ENCODE measurements around the gene COX20.
"Not testable (repeated sequence)": the region's sequence is repeated elsewhere in the genome, so short reads cannot be mapped to it uniquely, and the experiment has no call there.

Gene COX20

DNA sequence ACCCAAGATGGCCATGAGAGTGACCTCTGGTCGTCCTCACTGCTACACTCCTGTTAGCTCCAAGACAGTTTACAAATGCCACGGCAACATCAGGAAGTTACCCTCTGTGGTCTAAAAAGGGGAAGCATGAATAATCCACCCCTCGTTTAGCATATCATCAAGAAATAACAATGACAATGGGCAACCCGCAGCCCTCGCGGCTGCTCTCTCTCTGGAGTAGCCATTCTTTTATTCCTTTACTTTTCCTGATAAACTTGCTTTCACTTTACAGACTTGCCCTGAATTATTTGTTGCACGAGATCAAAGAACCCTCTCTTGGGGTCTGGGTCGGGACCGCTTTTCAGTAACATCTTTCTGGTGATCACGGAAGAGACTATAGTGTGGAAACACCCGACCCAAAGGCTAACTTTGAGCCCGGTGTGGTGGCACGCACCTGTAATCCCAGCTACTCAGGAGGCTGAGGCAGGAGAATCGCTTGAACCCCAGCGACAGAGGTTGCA is 19.8 kb upstream of the COX20 start:
- no peaks in the 10 kb centered on the region for H3K27me3 ChIP-seq
- H4K20me1 ChIP-seq, result no peaks in the 10 kb centered on the region
- peak overlapping the region; percentile 8 to 68 (median 44); a peak in 17 of 22 replicates for H3K4me2 ChIP-seq
- TF ChIP-seq Cebpa-rat (IDR thresholded peaks at IDR 0.05), result no peak
- H3K36me3 ChIP-seq, result no peaks in the 10 kb centered on the region
- H3K4me1 ChIP-seq, result peaks cover 5 to 19% (median 11%) of the 10 kb centered on the region in 10 experiments; a peak in 16 of 20 replicates
- no peaks in the 10 kb centered on the region for H3K9me3 ChIP-seq (replicated peaks in 1 of 11)
- no peak overlapping the region for H3K4me3 ChIP-seq
- peak overlapping the region in 1 of 11 experiments; percentile 22; a peak in 2 of 22 replicates for H3K9ac ChIP-seq
- H3K27ac ChIP-seq, result peak overlapping the region in 6 of 11 experiments; percentile 1 to 62 (median 52); a peak in 9 of 22 replicates

DNA sequence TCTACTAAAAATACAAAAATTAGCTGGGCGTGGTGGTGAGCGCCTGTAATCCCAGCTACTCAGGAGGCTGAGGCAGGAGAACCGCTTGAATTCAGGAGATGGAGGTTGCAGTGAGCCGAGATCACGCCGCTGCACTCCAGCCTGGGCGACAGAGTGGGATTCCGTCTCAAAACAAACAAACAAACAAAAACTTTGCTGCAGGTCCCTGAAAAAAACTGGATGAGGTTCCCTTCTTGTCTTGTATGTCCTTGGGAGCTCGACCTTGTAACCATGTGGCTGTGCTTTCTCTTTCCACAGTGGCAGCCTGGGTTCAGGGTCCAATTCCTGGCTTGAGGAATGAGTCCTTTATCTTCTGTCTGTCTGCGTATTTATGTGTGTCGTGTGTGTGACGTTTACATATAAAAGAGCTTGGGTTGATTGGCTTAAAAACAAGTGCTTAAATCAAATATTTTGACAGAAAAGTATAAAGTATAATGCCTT is 18.0 kb upstream of the COX20 start:
- peaks cover 5 to 19% (median 11%) of the 10 kb centered on the region in 10 experiments; a peak in 16 of 20 replicates for H3K4me1 ChIP-seq
- H3K4me3 ChIP-seq, result no peak overlapping the region
- H3K27ac ChIP-seq, result no peak overlapping the region
- H3K9me3 ChIP-seq (replicated peaks in 1 of 11), result no peaks in the 10 kb centered on the region
- H3K27me3 ChIP-seq, result no peaks in the 10 kb centered on the region
- H3K4me2 ChIP-seq, result no peak overlapping the region
- H3K9ac ChIP-seq, result no peak overlapping the region
- no peaks in the 10 kb centered on the region for H4K20me1 ChIP-seq
- H3K36me3 ChIP-seq, result no peaks in the 10 kb centered on the region
- no peak for TF ChIP-seq Cebpa-rat (IDR thresholded peaks at IDR 0.05)

DNA sequence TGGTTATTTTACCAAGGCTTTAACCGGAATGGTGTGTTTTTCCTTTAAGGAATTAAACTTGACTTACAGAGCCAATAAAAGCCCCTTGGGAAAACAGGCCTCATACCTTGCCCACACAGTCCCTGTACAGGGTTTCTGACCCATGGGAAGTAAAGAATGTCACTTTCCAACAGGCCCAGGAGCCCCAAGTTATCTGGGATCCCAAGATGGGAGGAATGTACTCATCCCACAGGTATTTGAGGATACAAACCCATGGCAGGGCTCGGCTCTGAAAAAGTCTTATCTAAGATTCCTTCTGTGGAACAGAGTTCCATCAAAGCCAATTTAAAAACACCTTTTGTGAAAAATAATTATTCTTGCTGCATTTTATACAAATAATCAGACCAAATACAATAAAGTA is 15.3 kb upstream of the COX20 start:
- Histone ChIP-seq H4K20me1 (no peaks in the 10 kb centered on the region), H3K9ac (no peak overlapping the region), H3K9me3 (replicated peaks in 1 of 11) (no peaks in the 10 kb centered on the region), H3K27me3 (no peaks in the 10 kb centered on the region), H3K4me1 (peaks cover 3 to 14% (median 9%) of the 10 kb centered on the region in 10 experiments; a peak in 16 of 20 replicates), H3K4me2 (no peak overlapping the region), H3K4me3 (no peak overlapping the region), H3K27ac (no peak overlapping the region), H3K36me3 (no peaks in the 10 kb centered on the region)
- TF ChIP-seq Cebpa-rat (IDR thresholded peaks at IDR 0.05), result no peak

DNA sequence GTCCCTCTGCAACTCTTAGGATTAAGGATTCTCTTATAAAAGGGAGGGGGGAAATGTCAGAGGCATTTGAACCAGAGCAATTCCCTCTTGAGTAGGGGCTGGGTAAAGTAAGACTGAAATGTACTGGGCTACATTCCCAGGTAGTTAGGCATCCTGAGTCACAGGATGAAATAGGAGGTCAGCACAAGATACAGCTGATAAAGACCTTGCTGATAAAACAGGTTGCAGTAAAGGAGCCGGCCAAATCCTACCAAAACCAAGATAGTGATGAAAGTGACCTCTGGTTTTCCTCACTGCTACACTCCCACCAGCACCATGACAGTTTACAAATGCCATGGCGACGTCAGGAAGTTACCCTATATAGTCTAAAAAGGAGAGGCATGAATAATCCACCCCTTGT is 14.3 kb upstream of the COX20 start:
- peaks cover 0 to 4% (median 0%) of the 10 kb centered on the region in 10 experiments; a peak in 5 of 20 replicates for H3K4me1 ChIP-seq
- H4K20me1 ChIP-seq, result no peaks in the 10 kb centered on the region
- no peaks in the 10 kb centered on the region for H3K36me3 ChIP-seq
- no peaks in the 10 kb centered on the region for H3K9me3 ChIP-seq (replicated peaks in 1 of 11)
- H3K4me2 ChIP-seq, result no peak overlapping the region
- no peak overlapping the region for H3K9ac ChIP-seq
- H3K27me3 ChIP-seq, result no peaks in the 10 kb centered on the region
- H3K27ac ChIP-seq, result no peak overlapping the region
- no peak overlapping the region for H3K4me3 ChIP-seq
- no peak for TF ChIP-seq Cebpa-rat (IDR thresholded peaks at IDR 0.05)

DNA sequence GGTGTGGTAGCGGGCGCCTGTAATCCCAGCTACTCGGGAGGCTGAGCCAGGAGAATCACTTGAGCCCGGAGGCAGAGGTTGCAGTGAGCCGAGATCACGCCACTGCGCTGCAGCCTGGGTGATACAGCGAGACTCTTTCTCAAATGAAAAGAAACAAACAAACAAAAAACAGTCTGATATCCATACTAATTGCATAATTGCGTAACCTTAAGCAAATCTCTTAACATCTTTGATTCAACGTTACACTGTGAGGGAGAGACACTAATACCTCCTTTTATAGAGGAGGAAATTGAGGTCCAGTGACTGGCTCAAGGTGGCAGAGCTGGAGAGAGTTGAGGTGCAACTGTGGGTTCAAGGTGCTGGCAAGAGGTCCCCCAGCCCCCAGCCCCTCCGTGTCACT is 12.6 kb upstream of the COX20 start:
- H3K9ac ChIP-seq, result no peak overlapping the region
- no peaks in the 10 kb centered on the region for H3K4me1 ChIP-seq
- peak in 8 of 11 experiments; percentile 44 to 87 (median 51); a peak in 12 of 22 replicates for TF ChIP-seq Cebpa-rat (IDR thresholded peaks at IDR 0.05)
- no peak overlapping the region for H3K4me2 ChIP-seq
- H3K27ac ChIP-seq, result no peak overlapping the region
- H3K9me3 ChIP-seq (replicated peaks in 1 of 11), result no peaks in the 10 kb centered on the region
- no peaks in the 10 kb centered on the region for H3K36me3 ChIP-seq
- no peaks in the 10 kb centered on the region for H3K27me3 ChIP-seq
- H4K20me1 ChIP-seq, result no peaks in the 10 kb centered on the region
- H3K4me3 ChIP-seq, result no peak overlapping the region

DNA sequence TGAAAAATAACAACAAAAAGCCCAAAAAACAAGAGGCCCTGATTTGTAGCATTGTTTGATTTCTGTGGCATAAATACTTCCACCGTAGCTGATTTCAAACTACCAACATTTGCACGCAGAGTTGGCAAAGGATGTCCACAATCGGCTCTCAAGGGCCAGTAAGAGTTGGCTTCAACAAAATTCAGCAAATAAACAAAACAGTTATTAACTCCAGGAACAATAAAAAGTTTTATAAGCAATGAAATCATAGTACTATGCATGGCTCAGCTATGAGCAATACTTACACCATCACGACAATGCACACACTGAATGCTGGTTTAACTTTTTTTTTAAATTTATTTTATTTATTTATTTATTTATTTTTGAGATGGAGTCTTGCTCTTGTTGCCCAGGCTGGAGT is 8.7 kb upstream of the COX20 start:
- H3K4me2 ChIP-seq, result no peak overlapping the region
- TF ChIP-seq Cebpa-rat (IDR thresholded peaks at IDR 0.05), result no peak
- H3K9ac ChIP-seq, result no peak overlapping the region
- no peaks in the 10 kb centered on the region for H4K20me1 ChIP-seq
- peaks cover 12 to 25% (median 20%) of the 10 kb centered on the region in 10 experiments for H3K4me1 ChIP-seq
- H3K27me3 ChIP-seq, result no peaks in the 10 kb centered on the region
- no peak overlapping the region for H3K27ac ChIP-seq
- peaks cover 0 to 6% (median 0%) of the 10 kb centered on the region in 11 experiments; a peak in 1 of 22 replicates for H3K9me3 ChIP-seq (replicated peaks in 1 of 11)
- no peak overlapping the region for H3K4me3 ChIP-seq
- H3K36me3 ChIP-seq, result peaks cover 0 to 6% (median 0%) of the 10 kb centered on the region in 11 experiments; a peak in 2 of 22 replicates

DNA sequence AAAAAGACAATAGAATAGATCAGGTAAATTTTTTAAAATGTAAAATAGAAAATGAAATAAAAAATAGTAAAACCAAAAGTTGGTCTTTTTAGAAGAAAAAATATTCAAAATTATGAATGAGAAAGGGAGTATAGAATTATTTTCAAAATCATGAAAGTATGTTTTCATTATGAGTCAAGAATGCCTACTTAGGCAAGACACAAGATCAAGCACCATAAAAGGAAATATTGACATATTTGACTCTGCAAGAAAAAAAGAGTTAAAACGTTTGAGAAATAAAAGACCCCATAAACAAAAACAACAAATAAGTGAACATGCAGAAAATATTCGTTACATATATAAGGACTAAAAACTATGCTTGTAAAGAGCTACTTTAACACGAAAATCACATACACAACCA is 4.8 kb upstream of the COX20 start:
- Histone ChIP-seq H3K4me2 (peak overlapping the region in 5 of 11 experiments; percentile 30 to 77 (median 57); a peak in 5 of 22 replicates), H3K9me3 (replicated peaks in 1 of 11) (peaks cover 0 to 6% (median 0%) of the 10 kb centered on the region in 11 experiments; a peak in 1 of 22 replicates), H3K4me3 (no peak overlapping the region), H3K27me3 (no peaks in the 10 kb centered on the region), H3K9ac (no peak overlapping the region), H3K36me3 (peaks cover 0 to 6% (median 0%) of the 10 kb centered on the region in 11 experiments; a peak in 2 of 22 replicates), H3K27ac (no peak overlapping the region), H3K4me1 (peaks cover 23 to 45% (median 38%) of the 10 kb centered on the region in 10 experiments), H4K20me1 (no peaks in the 10 kb centered on the region)
- no peak for TF ChIP-seq Cebpa-rat (IDR thresholded peaks at IDR 0.05)

DNA sequence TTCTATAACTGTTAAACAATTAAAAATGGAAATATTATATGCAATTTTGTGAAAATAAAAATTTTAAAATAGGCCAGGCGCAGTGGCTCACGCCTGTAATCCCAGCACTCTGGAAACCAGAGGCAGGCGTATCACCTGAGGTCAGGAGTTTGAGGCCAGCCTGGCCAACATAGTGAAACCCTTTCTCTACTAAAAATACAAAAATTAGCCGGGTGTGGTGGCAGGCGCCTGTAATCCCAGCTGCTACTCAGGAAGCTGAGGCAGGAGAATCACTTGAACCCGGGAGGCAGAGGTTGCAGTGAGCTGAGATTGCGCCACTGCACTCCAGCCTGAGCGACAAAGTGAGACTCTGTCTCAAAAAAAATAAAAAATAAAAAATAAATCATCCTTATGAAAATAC is 2.2 kb upstream of the COX20 start:
- Histone ChIP-seq H4K20me1 (peaks cover 0 to 15% (median 4%) of the 10 kb centered on the region in 11 experiments; a peak in 9 of 22 replicates), H3K4me3 (peak overlapping the region; percentile 63 to 86 (median 76)), H3K27ac (peak overlapping the region; percentile 94 to 100 (median 97)), H3K9ac (peak overlapping the region; percentile 92 to 98 (median 97)), H3K4me2 (peak overlapping the region; percentile 72 to 92 (median 81)), H3K4me1 (peaks cover 44 to 64% (median 53%) of the 10 kb centered on the region in 10 experiments)
- not testable (repeated sequence) for H3K9me3 ChIP-seq (replicated peaks in 1 of 11); H3K27me3 ChIP-seq; H3K36me3 ChIP-seq
- TF ChIP-seq Cebpa-rat (IDR thresholded peaks at IDR 0.05), result peak in 6 of 11 experiments; percentile 21 to 80 (median 56); a peak in 7 of 22 replicates

DNA sequence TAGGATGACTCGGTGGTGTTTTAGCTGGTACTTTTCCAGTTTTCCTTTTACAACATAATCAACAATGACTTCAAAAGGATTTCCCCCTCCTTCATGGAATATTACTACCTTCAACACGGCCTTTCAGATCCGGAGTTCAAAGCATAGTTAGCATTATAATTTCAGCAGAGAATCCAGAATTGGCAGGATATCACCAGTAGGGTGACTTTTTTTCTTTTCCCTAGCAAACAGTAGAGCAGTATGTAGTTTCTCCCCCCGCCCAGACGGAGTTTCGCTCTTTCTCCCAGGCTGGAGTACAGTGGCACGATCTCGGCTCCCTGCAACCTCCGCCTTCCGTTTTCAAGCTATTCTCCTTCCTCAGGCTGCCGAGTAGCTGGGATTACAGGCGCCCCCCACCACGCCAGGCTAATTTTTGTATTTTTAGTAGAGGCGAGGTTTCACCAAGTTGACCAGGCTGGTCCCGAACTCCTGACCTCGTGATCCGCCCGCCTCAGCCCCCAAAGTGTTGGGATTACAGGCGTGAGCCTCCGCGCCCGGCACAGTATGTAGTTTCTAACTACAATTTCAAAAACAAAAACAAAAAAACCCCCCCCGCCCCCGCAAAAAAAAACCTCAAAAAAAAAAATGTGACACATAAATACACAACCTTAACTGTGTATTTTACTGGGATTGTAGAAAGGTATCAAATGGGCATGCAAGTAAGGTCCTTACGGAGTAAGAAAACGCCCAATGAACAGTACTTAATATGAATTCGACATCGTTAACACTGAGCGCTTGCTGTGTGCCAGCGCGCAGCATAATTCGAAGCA is 1.5 kb upstream of the COX20 start:
- peak overlapping the region; percentile 94 to 100 (median 97) for H3K27ac ChIP-seq
- peak overlapping the region; percentile 72 to 92 (median 81) for H3K4me2 ChIP-seq
- peaks cover 0 to 21% (median 10%) of the 10 kb centered on the region in 11 experiments; a peak in 15 of 22 replicates for H4K20me1 ChIP-seq
- peaks cover 4 to 14% (median 7%) of the 10 kb centered on the region in 11 experiments; a peak in 17 of 22 replicates for H3K36me3 ChIP-seq
- no peaks in the 10 kb centered on the region for H3K27me3 ChIP-seq
- peaks cover 45 to 64% (median 53%) of the 10 kb centered on the region in 10 experiments for H3K4me1 ChIP-seq
- peak overlapping the region; percentile 92 to 98 (median 97) for H3K9ac ChIP-seq
- peak overlapping the region; percentile 63 to 86 (median 76) for H3K4me3 ChIP-seq
- no peak for TF ChIP-seq Cebpa-rat (IDR thresholded peaks at IDR 0.05)
- H3K9me3 ChIP-seq (replicated peaks in 1 of 11), result peaks cover 0 to 6% (median 0%) of the 10 kb centered on the region in 11 experiments; a peak in 1 of 22 replicates
